A673 (cell line): ENCODE measurements around the gene GNAQ.

ENCODE experiments used
- EZH2 ChIP-seq: fragments of 200-600 bp; sonication (generic); IDR thresholded peaks from 2 replicates; pipeline ENCODE4 v1.6.1; 2017; ENCODE audit warnings: borderline replicate concordance, low read depth, mild to moderate bottlenecking, mixed read lengths, antibody characterized with exemption, low read length; ENCODE audit not compliant: poor library complexity, severe bottlenecking
- TF ChIP-seq, protein P1 (sequence below): fragments of 300-800, 200-600 bp; sonication (generic); conservative IDR thresholded peaks from 2 replicates; pipeline ENCODE4 v1.5.1; 2017; ENCODE audit warnings: low read depth, mild to moderate bottlenecking, antibody characterized with exemption, low read length, moderate library complexity, mixed read lengths

DNA sequence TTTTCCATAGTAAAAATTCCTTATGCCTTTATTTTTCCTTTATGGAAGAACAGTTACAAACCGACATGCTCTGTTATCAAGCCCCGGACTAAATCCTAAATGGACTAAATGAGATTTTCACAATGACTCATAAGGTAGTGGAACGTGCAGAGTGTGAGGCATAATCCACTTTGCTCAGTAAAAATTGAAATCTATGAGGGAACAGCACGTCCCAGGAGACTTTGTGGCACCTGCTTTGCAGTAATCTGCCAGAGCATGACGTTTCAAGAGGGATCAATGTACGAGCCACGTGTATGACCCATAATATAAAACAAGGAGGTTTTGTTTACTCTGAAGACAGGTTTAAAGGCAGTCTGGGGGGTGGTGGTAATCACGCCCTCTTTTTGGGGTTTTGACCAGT, 299.7 kb downstream of the GNAQ start:
- TF ChIP-seq, protein P1, sequence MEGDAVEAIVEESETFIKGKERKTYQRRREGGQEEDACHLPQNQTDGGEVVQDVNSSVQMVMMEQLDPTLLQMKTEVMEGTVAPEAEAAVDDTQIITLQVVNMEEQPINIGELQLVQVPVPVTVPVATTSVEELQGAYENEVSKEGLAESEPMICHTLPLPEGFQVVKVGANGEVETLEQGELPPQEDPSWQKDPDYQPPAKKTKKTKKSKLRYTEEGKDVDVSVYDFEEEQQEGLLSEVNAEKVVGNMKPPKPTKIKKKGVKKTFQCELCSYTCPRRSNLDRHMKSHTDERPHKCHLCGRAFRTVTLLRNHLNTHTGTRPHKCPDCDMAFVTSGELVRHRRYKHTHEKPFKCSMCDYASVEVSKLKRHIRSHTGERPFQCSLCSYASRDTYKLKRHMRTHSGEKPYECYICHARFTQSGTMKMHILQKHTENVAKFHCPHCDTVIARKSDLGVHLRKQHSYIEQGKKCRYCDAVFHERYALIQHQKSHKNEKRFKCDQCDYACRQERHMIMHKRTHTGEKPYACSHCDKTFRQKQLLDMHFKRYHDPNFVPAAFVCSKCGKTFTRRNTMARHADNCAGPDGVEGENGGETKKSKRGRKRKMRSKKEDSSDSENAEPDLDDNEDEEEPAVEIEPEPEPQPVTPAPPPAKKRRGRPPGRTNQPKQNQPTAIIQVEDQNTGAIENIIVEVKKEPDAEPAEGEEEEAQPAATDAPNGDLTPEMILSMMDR: no peak
- TF ChIP-seq EZH2: no peak
